HCT116 (cell line): ENCODE measurements around the gene ELFN2.

Source experiments
- CTCF ChIP-seq, 3 experiments: fragments of 200-600 bp in 1 of 3; sonication (generic) in 1 of 3; IDR thresholded peaks in 2 of 3; conservative IDR thresholded peaks in 1 of 3; 2 replicates each; pipeline ENCODE4 v1.5.1; 2012 to 2017; ENCODE audit warnings: low read depth in 2 of 3, low read length in 2 of 3, antibody characterized with exemption in 1 of 3, borderline replicate concordance in 1 of 3, control low read depth in 1 of 3, mild to moderate bottlenecking in 1 of 3, mixed read lengths in 1 of 3, mixed run types in 1 of 3, moderate library complexity in 1 of 3; ENCODE audit not compliant: insufficient read depth in 1 of 3
- EZH2 ChIP-seq: fragments of 200-600 bp; sonication (generic); IDR thresholded peaks from 2 replicates; pipeline ENCODE4 v1.6.1; 2017; ENCODE audit warnings: antibody characterized with exemption, mixed run types
- EZH2phosphoT487 ChIP-seq: fragments of 200-600 bp; IDR thresholded peaks from 2 replicates; pipeline ENCODE4 v1.6.1; 2018; ENCODE audit warnings: antibody characterized with exemption, borderline replicate concordance
- FOSL1 ChIP-seq: IDR thresholded peaks from 2 replicates; pipeline ENCODE4 v1.6.1; 2012; ENCODE audit warnings: low read depth
- JUND ChIP-seq: IDR thresholded peaks from 2 replicates; pipeline ENCODE4 v1.6.1; 2012
- MAX ChIP-seq: IDR thresholded peaks from 2 replicates; pipeline ENCODE4 v1.6.1; 2012
- POLR2A ChIP-seq: IDR thresholded peaks from 2 replicates; pipeline ENCODE4 v1.7.0; 2011; ENCODE audit warnings: borderline replicate concordance; ENCODE audit not compliant: insufficient read depth, insufficient read length; ENCODE audit errors: extremely low read depth
- REST ChIP-seq: IDR thresholded peaks from 2 replicates; pipeline ENCODE4 v1.6.1; 2012; ENCODE audit warnings: low read depth
- SP1 ChIP-seq: IDR thresholded peaks from 2 replicates; pipeline ENCODE4 v1.6.1; 2012; ENCODE audit warnings: low read depth
- ZFX ChIP-seq: fragments of 450-650 bp; IDR thresholded peaks from 2 replicates; pipeline ENCODE4 v1.6.1; 2017

DNA sequence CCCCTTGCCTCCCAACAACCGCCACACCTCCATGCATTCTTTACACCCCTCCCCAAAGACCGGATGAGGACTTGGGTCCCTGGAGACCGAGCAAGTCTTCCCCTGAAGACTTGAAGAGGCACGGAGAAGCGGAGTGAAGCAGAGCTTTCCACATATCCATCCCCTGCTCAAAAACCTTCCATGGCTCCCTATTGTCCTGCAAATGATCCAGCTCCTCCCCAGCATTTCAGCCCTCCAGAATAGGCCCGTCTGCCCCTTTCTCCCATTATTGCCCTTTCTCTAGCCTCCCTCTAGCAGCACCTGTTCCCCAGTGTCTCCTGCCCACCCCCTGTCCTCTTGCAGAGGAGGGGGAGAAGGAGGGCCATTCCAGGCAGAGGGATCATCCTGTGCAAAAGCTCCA is 85.2 kb downstream of the ELFN2 start:
- TF ChIP-seq CTCF (IDR thresholded peaks at IDR 0.05 in 2 of 3, conservative IDR thresholded peaks at IDR 0.05 in 1 of 3; ENCODE audit: borderline replicate concordance in 1 of 3, insufficient read depth in 1 of 3, low read depth in 2 of 3, low read length in 2 of 3) (no peak), MAX (no peak), POLR2A (no peak), SP1 (no peak), REST (no peak), EZH2phosphoT487 (no peak), JUND (no peak), FOSL1 (no peak), EZH2 (no peak), ZFX (no peak)
